ENCODE data around the gene SNPH. TPM values are rescaled to one million over a fixed set of nuclear protein-coding genes. Genes with fewer than 3 reads are reported as not detected.
A peak's percentile ranks its signal among the peaks of the same experiment; 100 is the strongest.

The SNPH gene
- total and polyA plus RNA-seq, 2 of the 8 experiments (the other 6 are each of a cell fraction or from before 2014, with no cell fraction given): 0.98 to 4.9 TPM

GRCh38 chr20:1225263-1225782 lies 40.8 kb upstream of the SNPH start:
- ChIA-PET POLR2A (ENCODE audit: partially characterized antibody) (interaction anchor here (0.9 to 1.6 kb wide), 3 partner anchors 13 to 143 kb away, joined by 4 to 7 read pairs (median 5); no protein-coding TSS in a partner anchor), CTCF (ENCODE audit: partially characterized antibody) (interaction anchor here (1.7 kb wide), 1 partner anchor 12 kb away, joined by 7 read pairs; no protein-coding TSS in a partner anchor)
- no peak overlapping the region for H3K18ac ChIP-seq (ENCODE audit: extremely low read depth, low read length)
- peaks cover 0 to 10% (median 7%) of the 10 kb centered on the region in 4 experiments; a peak in 6 of 7 replicates for H3K27me3 ChIP-seq (replicated peaks in 1 of 4; ENCODE audit: control insufficient read depth in 3 of 4, extremely low read depth in 1 of 4, insufficient read depth in 3 of 4, low read length in 3 of 4)
- no peak overlapping the region for H3K23ac ChIP-seq (ENCODE audit: insufficient read length)
- no peak overlapping the region for H2BK5ac ChIP-seq (ENCODE audit: low read depth, low read length)
- peaks cover 0 to 2% (median 0%) of the 10 kb centered on the region in 4 experiments; a peak in 1 of 7 replicates for H3K4me1 ChIP-seq (replicated peaks in 1 of 4; ENCODE audit: control insufficient read depth in 3 of 4, insufficient read depth in 4 of 4, low read length in 3 of 4)
- no peak for FAIRE-seq
- H2AK5ac ChIP-seq (ENCODE audit: low read depth, low read length): no peak overlapping the region
- H3K9ac ChIP-seq (replicated peaks in 1 of 4; ENCODE audit: extremely low read depth in 1 of 4, low read depth in 3 of 4, low read length in 3 of 4): 0 out of 7 replicates have a peak overlapping the region, but pooled peaks of 1 of the 4 experiments have one; percentile 30
- H3K14ac ChIP-seq (ENCODE audit: insufficient read length): no peak overlapping the region
- no peak overlapping the region for H2BK120ac ChIP-seq (replicated peaks; ENCODE audit: low read depth, low read length)
- H3K56ac ChIP-seq (replicated peaks; ENCODE audit: insufficient read length, low read depth, low read length): no peak overlapping the region
- no peak overlapping the region for H4K91ac ChIP-seq (replicated peaks; ENCODE audit: insufficient read length, low read length)
- no peaks in the 10 kb centered on the region for H3K79me2 ChIP-seq (ENCODE audit: control insufficient read depth in 1 of 2, insufficient read depth in 2 of 2, low read length in 2 of 2)
- WGBS, 2 experiments (ENCODE audit: extremely low coverage in 1 of 2, insufficient coverage in 1 of 2, insufficient read length in 1 of 2, insufficient replicate concordance in 2 of 2, low coverage in 1 of 2, low lambda C conversion rate in 2 of 2, missing lambda C conversion rate in 1 of 2): 2% methylated on average over 11 of the region's 30 CpGs; no CpG with 5 or more reads in 1 of the 2 experiments
- TF ChIP-seq TCF12 (IDR thresholded peaks at IDR 0.05; ENCODE audit: low read depth, low read length) (no peak), POLR2A (IDR thresholded peaks at IDR 0.05; ENCODE audit: control extremely low read depth in 1 of 2, low read depth in 2 of 2, low read length in 2 of 2) (0 out of 3 replicates have a peak, but pooled peaks of 1 of the 2 experiments have one; percentile 21), MAX (IDR thresholded peaks at IDR 0.05) (peak; percentile 23; the same call in 1 of the 2 replicates), POLR2AphosphoS5 (IDR thresholded peaks at IDR 0.05; ENCODE audit: low read depth, low read length) (peak; percentile 61; the same call in 1 of the 2 replicates), TAF1 (IDR thresholded peaks at IDR 0.05; ENCODE audit: low read depth, low read length) (peak; percentile 24; the same call in 1 of the 2 replicates)
- no peaks in the 10 kb centered on the region for H3K36me3 ChIP-seq (ENCODE audit: control insufficient read depth in 2 of 4, insufficient read depth in 4 of 4, low read length in 3 of 4)
- peak in 1 of 2 experiments; percentile 75 for DNase-seq (ENCODE audit: low read depth in 1 of 2, low spot score in 2 of 2)
- H2BK20ac ChIP-seq (ENCODE audit: low read length): no peak overlapping the region
- H4K5ac ChIP-seq (ENCODE audit: insufficient read length, low read depth, low read length): peak overlapping the region; percentile 83
- H4K20me1 ChIP-seq (replicated peaks in 1 of 2; ENCODE audit: control insufficient read depth in 1 of 2, insufficient read depth in 2 of 2, low read length in 2 of 2): no peaks in the 10 kb centered on the region
- H2BK15ac ChIP-seq (ENCODE audit: low read length): no peak overlapping the region
- no peak overlapping the region for H2BK12ac ChIP-seq (ENCODE audit: low read depth, low read length)
- H3K4me3 ChIP-seq (ENCODE audit: extremely low read depth in 1 of 4, insufficient read depth in 2 of 4, low read depth in 3 of 4, low read length in 4 of 4): peak overlapping the region; percentile 32 to 68 (median 62)
- H3K4me2 ChIP-seq (ENCODE audit: insufficient read depth in 1 of 2, low read depth in 2 of 2, low read length in 2 of 2): peak overlapping the region; percentile 87 to 89
- H3K4ac ChIP-seq (replicated peaks; ENCODE audit: insufficient read length, low read depth, low read length): no peak overlapping the region
- no peaks in the 10 kb centered on the region for H3K79me1 ChIP-seq (ENCODE audit: low read depth, low read length)
- no peak overlapping the region for H3K27ac ChIP-seq (ENCODE audit: low read depth, low read length)
- peaks cover 8% of the 10 kb centered on the region; the same call in 1 of the 2 replicates for H3K23me2 ChIP-seq (ENCODE audit: low read depth, low read length)
- no peaks in the 10 kb centered on the region for H3K9me3 ChIP-seq (ENCODE audit: insufficient read depth in 2 of 2, low read depth in 1 of 2, low read length in 1 of 2)
- H4K8ac ChIP-seq (ENCODE audit: extremely low read depth, insufficient read depth, low read length): no peak overlapping the region
- peak overlapping the region; percentile 100 for H2AFZ ChIP-seq (ENCODE audit: low read length)

Data from H1 (cell line).